HEK293T (cell line): ENCODE results near the gene RTP5.

Experiments
- CTCF ChIA-PET: fragments of 350-600 bp; formaldehyde crosslinking; extraction: SDS; loops from one replicate; lab custom pipeline; 2021; ENCODE audit warnings: antibody characterized with exemption, inconsistent platforms; lab: Yijun Ruan, JAX
- POLR2A ChIA-PET: fragments of 350-600 bp; formaldehyde crosslinking; extraction: SDS; loops from one replicate; lab custom pipeline; 2020; ENCODE audit warnings: antibody characterized with exemption, inconsistent platforms; lab: Yijun Ruan, JAX
- DNase-seq: peaks from one replicate; pipeline ENCODE4 v3.0.0; 2012; ENCODE audit warnings: mixed read lengths; ENCODE audit errors: extremely low spot score
- ARNT ChIP-seq: fragments of 450-650 bp; IDR thresholded peaks from 2 replicates; pipeline ENCODE4 v1.6.1; 2017; ENCODE audit warnings: mild to moderate bottlenecking
- BHLHE40 ChIP-seq: fragments of 450-650 bp; IDR thresholded peaks from 2 replicates; pipeline ENCODE4 v1.6.1; 2016; ENCODE audit warnings: mild to moderate bottlenecking, moderate library complexity, borderline replicate concordance
- CTBP1 ChIP-seq: fragments of 450-650 bp; IDR thresholded peaks from 2 replicates; pipeline ENCODE4 v1.6.1; 2016; ENCODE audit warnings: borderline replicate concordance
- ELF4 ChIP-seq: fragments of 450-650 bp; IDR thresholded peaks from 2 replicates; pipeline ENCODE4 v1.6.1; 2017; ENCODE audit warnings: antibody characterized with exemption
- FOXA1 ChIP-seq: fragments of 450-650 bp; IDR thresholded peaks from 2 replicates; pipeline ENCODE4 v1.6.1; 2016; ENCODE audit warnings: mild to moderate bottlenecking
- FOXK2 ChIP-seq: fragments of 450-650 bp; IDR thresholded peaks from 2 replicates; pipeline ENCODE4 v1.6.1; 2016; ENCODE audit warnings: mild to moderate bottlenecking
- FOXM1 ChIP-seq: fragments of 450-650 bp; IDR thresholded peaks from 2 replicates; pipeline ENCODE4 v1.6.1; 2017; ENCODE audit warnings: mild to moderate bottlenecking, borderline replicate concordance
- HDGF ChIP-seq: fragments of 450-650 bp; IDR thresholded peaks from 2 replicates; pipeline ENCODE4 v1.6.1; 2017; ENCODE audit warnings: antibody characterized with exemption, borderline replicate concordance
- L3MBTL2 ChIP-seq: fragments of 450-650 bp; conservative IDR thresholded peaks from 2 replicates; pipeline ENCODE4 v1.6.1; 2016; ENCODE audit warnings: mild to moderate bottlenecking
- LEF1 ChIP-seq: fragments of 450-650 bp; IDR thresholded peaks from 2 replicates; pipeline ENCODE4 v1.6.1; 2017; ENCODE audit warnings: mild to moderate bottlenecking, borderline replicate concordance
- NFRKB ChIP-seq: fragments of 450-650 bp; IDR thresholded peaks from 2 replicates; pipeline ENCODE4 v1.6.1; 2016; ENCODE audit warnings: mild to moderate bottlenecking, moderate library complexity
- PKNOX1 ChIP-seq: fragments of 450-650 bp; IDR thresholded peaks from 2 replicates; pipeline ENCODE4 v1.6.1; 2016
- SP1 ChIP-seq: fragments of 450-650 bp; IDR thresholded peaks from 2 replicates; pipeline ENCODE4 v1.6.1; 2017
- SUZ12 ChIP-seq: fragments of 450-650 bp; IDR thresholded peaks from 2 replicates; pipeline ENCODE4 v1.6.1; 2016; ENCODE audit warnings: mild to moderate bottlenecking
- TARDBP ChIP-seq: fragments of 450-650 bp; IDR thresholded peaks from 2 replicates; pipeline ENCODE4 v1.6.1; 2016
- ZNF384 ChIP-seq: fragments of 450-650 bp; IDR thresholded peaks from 2 replicates; pipeline ENCODE4 v1.6.1; 2016

Gene RTP5

GRCh38 chr2:241865957-241866789, 3.4 kb upstream of the RTP5 start:
- TF ChIP-seq TARDBP (no peak), LEF1 (no peak), ZNF384 (no peak), ELF4 (no peak), PKNOX1 (peak; percentile 44; the same call in 1 of the 2 replicates), FOXK2 (no peak)
- ChIA-PET POLR2A (no interaction called here), CTCF (no interaction called here)
- DNase-seq = no peak

GRCh38 chr2:241866790-241867645, 2.5 kb upstream of the RTP5 start:
- DNase-seq = no peak
- TF ChIP-seq FOXK2 = no peak
- TF ChIP-seq LEF1 = no peak
- TF ChIP-seq TARDBP = no peak
- no peak for TF ChIP-seq FOXM1
- TF ChIP-seq L3MBTL2 = no peak
- POLR2A ChIA-PET = no interaction called here
- CTCF ChIA-PET = no interaction called here

- DNase-seq = no peak
- TF ChIP-seq BHLHE40 (no peak), TARDBP (no peak), SUZ12 (no peak), PKNOX1 (no peak), L3MBTL2 (no peak), ZNF384 (no peak), ELF4 (no peak), ARNT (no peak), FOXK2 (no peak), FOXM1 (no peak), LEF1 (no peak), SP1 (no peak), NFRKB (no peak), HDGF (no peak), FOXA1 (no peak), CTBP1 (no peak)
- POLR2A ChIA-PET = interaction anchor here (0.8 to 1.6 kb wide), 2 partner anchors 166 to 181 kb away, joined by 3 to 8 read pairs; partner anchors contain the start of genes DTYMK and ING5
- CTCF ChIA-PET = no interaction called here
Observed at GRCh38 chr2:241867776-241868420, 1.6 kb upstream of the RTP5 start.

- no peak for DNase-seq
- ChIA-PET POLR2A (interaction anchor here (0.8 to 1.6 kb wide), 2 partner anchors 167 to 182 kb away, joined by 3 to 8 read pairs; partner anchors contain the start of genes DTYMK and ING5), CTCF (no interaction called here)
- TF ChIP-seq L3MBTL2 = no peak
- no peak for TF ChIP-seq PKNOX1
- TF ChIP-seq FOXK2 = no peak
- TF ChIP-seq FOXA1 = no peak
- TF ChIP-seq LEF1 = no peak
- no peak for TF ChIP-seq ELF4
- no peak for TF ChIP-seq ARNT
- TF ChIP-seq SUZ12 = no peak
- no peak for TF ChIP-seq FOXM1
- TF ChIP-seq SP1 = no peak
- TF ChIP-seq TARDBP = no peak
- no peak for TF ChIP-seq BHLHE40
Observed at GRCh38 chr2:241868661-241869081, 858 bp upstream of the RTP5 start.

- no peak for DNase-seq
- ChIA-PET POLR2A (no interaction called here), CTCF (no interaction called here)
- TF ChIP-seq PKNOX1 (no peak), SUZ12 (no peak), TARDBP (no peak), HDGF (no peak), L3MBTL2 (no peak), ZNF384 (no peak), SP1 (no peak)
Observed at GRCh38 chr2:241870081-241870541, 582 bp downstream of the RTP5 start.
